Measurements from ENCODE around the gene ASB5.

ASB5 gene

GRCh38 chr4:176210579-176211296, 58.3 kb downstream of the ASB5 start:
- TF ChIP-seq GATA2 (IDR thresholded peaks at IDR 0.05; ENCODE audit: low read depth, low read length) (no peak), GATA3 (IDR thresholded peaks at IDR 0.05; ENCODE audit: low read depth, low read length) (no peak)

- TF ChIP-seq GATA3 (IDR thresholded peaks at IDR 0.05; ENCODE audit: low read depth, low read length) (no peak), GATA2 (IDR thresholded peaks at IDR 0.05; ENCODE audit: low read depth, low read length) (no peak)
Observed at GRCh38 chr4:176210101-176210500, 58.9 kb downstream of the ASB5 start.

GRCh38 chr4:176209535-176209934, 59.5 kb downstream of the ASB5 start:
- TF ChIP-seq GATA2 (IDR thresholded peaks at IDR 0.05; ENCODE audit: low read depth, low read length), result no peak
- TF ChIP-seq GATA3 (IDR thresholded peaks at IDR 0.05; ENCODE audit: low read depth, low read length), result no peak

GRCh38 chr4:176207839-176208238, 61.2 kb downstream of the ASB5 start:
- TF ChIP-seq GATA3 (IDR thresholded peaks at IDR 0.05; ENCODE audit: low read depth, low read length), result no peak
- TF ChIP-seq GATA2 (IDR thresholded peaks at IDR 0.05; ENCODE audit: low read depth, low read length), result peak; percentile 55

GRCh38 chr4:176205299-176205698, 63.7 kb downstream of the ASB5 start:
- TF ChIP-seq GATA2 (IDR thresholded peaks at IDR 0.05; ENCODE audit: low read depth, low read length) (no peak), GATA3 (IDR thresholded peaks at IDR 0.05; ENCODE audit: low read depth, low read length) (no peak)

- no peak for TF ChIP-seq GATA2 (IDR thresholded peaks at IDR 0.05; ENCODE audit: low read depth, low read length)
- no peak for TF ChIP-seq GATA3 (IDR thresholded peaks at IDR 0.05; ENCODE audit: low read depth, low read length)
Observed at GRCh38 chr4:176198316-176198903, 70.6 kb downstream of the ASB5 start.

- no peak for TF ChIP-seq GATA2 (IDR thresholded peaks at IDR 0.05; ENCODE audit: low read depth, low read length)
- TF ChIP-seq GATA3 (IDR thresholded peaks at IDR 0.05; ENCODE audit: low read depth, low read length), result no peak
Observed at GRCh38 chr4:176195184-176195978, 73.6 kb downstream of the ASB5 start, which contains the start of gene SPATA4. TSS of gene SPATA4 (minus strand) at chr4:176195585. CDS start at chr4:176195562, 23 bp downstream.

GRCh38 chr4:176193938-176194337, 75.1 kb downstream of the ASB5 start:
- TF ChIP-seq GATA2 (IDR thresholded peaks at IDR 0.05; ENCODE audit: low read depth, low read length) (no peak), GATA3 (IDR thresholded peaks at IDR 0.05; ENCODE audit: low read depth, low read length) (no peak)

GRCh38 chr4:176193126-176193525, 75.9 kb downstream of the ASB5 start:
- TF ChIP-seq GATA2 (IDR thresholded peaks at IDR 0.05; ENCODE audit: low read depth, low read length) (no peak), GATA3 (IDR thresholded peaks at IDR 0.05; ENCODE audit: low read depth, low read length) (no peak)

GRCh38 chr4:176191974-176192373, 77.0 kb downstream of the ASB5 start:
- TF ChIP-seq GATA3 (IDR thresholded peaks at IDR 0.05; ENCODE audit: low read depth, low read length) (peak; percentile 69; the same call in 1 of the 2 replicates), GATA2 (IDR thresholded peaks at IDR 0.05; ENCODE audit: low read depth, low read length) (peak; percentile 87)

- TF ChIP-seq GATA3 (IDR thresholded peaks at IDR 0.05; ENCODE audit: low read depth, low read length), result no peak
Observed at GRCh38 chr4:176189891-176190795, 78.9 kb downstream of the ASB5 start.

GRCh38 chr4:176188654-176189053, 80.4 kb downstream of the ASB5 start:
- no peak for TF ChIP-seq GATA2 (IDR thresholded peaks at IDR 0.05; ENCODE audit: low read depth, low read length)
- no peak for TF ChIP-seq GATA3 (IDR thresholded peaks at IDR 0.05; ENCODE audit: low read depth, low read length)

- TF ChIP-seq GATA3 (IDR thresholded peaks at IDR 0.05; ENCODE audit: low read depth, low read length), result no peak
- no peak for TF ChIP-seq GATA2 (IDR thresholded peaks at IDR 0.05; ENCODE audit: low read depth, low read length)
Observed at GRCh38 chr4:176187624-176188023, 81.4 kb downstream of the ASB5 start.
